HCT116 (cell line): Measurements from ENCODE around the gene SEC16A. TPM values are rescaled to one million over a fixed set of nuclear protein-coding genes. Genes with fewer than 3 reads are reported as not detected.

ENCODE experiments used
- ATAC-seq: fragments of 200-7000 bp; cut with Tn5 transposase; 2 replicates; pipeline ENCODE4 v1.9.1; 2020; ENCODE audit warnings: mild to moderate bottlenecking, moderate library complexity
- BruUV-seq: library from RNA; stranded (reverse); fragments of 400-500 nt; replicated peaks from 2 replicates; lab custom pipeline; 2021; lab: Mats Ljungman, UMichigan
- CTCF ChIA-PET: fragments of 300-600 bp; sonication (Branson Sonifier 250); formaldehyde crosslinking; loops from one replicate; lab custom pipeline; 2021; ENCODE audit warnings: antibody characterized with exemption; lab: Charles Lee
- POLR2A ChIA-PET: fragments of 300-600, 350-600 bp; sonication (Branson Sonifier 250); formaldehyde crosslinking; loops from one replicate; lab custom pipeline; 2021; ENCODE audit warnings: antibody characterized with exemption; lab: Charles Lee
- RAD21 ChIA-PET, 2 experiments: fragments of 300-600 bp; sonication (Branson Sonifier 250); formaldehyde crosslinking; loops; one replicate each; lab custom pipeline; 2023; ENCODE audit warnings: low total read pairs in 2 of 2; ENCODE audit not compliant: uncharacterized antibody in 2 of 2, unreplicated experiment in 2 of 2, low non-redundant PET in 1 of 2; lab: Charles Lee
- DNase-seq: peaks from one replicate; pipeline ENCODE4 v3.0.0-alpha.2; 2010; ENCODE audit warnings: low read depth, low spot score
- H2AFZ ChIP-seq: fragments of 200-600 bp; shearing (Covaris generic), sonication (generic); 2 replicates; pipeline ENCODE4 v1.6.1; 2017; ENCODE audit warnings: low read depth, mixed run types, mixed read lengths, antibody characterized with exemption, low read length; ENCODE audit not compliant: poor library complexity, severe bottlenecking
- H3K27ac ChIP-seq: 2 replicates; pipeline ENCODE4 v1.5.1; 2012; ENCODE audit warnings: low read depth, low read length
- H3K27me3 ChIP-seq: fragments of 200-600 bp; sonication (generic); 2 replicates; pipeline ENCODE4 v1.6.1; 2016; ENCODE audit warnings: mixed run types, low read length, mixed read lengths; ENCODE audit not compliant: insufficient read depth
- H3K36me3 ChIP-seq, 2 experiments: fragments of 200-500 bp in 1 of 2; fragments of 200-600 bp in 1 of 2; sonication (Bioruptor generic) in 1 of 2; sonication (generic) in 1 of 2; 2 replicates each; pipeline versions ENCODE4 v1.5.1 to v1.6.1; 2014 to 2016; ENCODE audit warnings: low read length in 2 of 2, inconsistent platforms in 1 of 2, mixed read lengths in 1 of 2, mixed run types in 1 of 2; ENCODE audit not compliant: insufficient read depth in 2 of 2, control insufficient read depth in 1 of 2
- H3K4me1 ChIP-seq, 2 experiments: fragments of 200-600 bp in 1 of 2; sonication (generic) in 1 of 2; 2 replicates each; pipeline versions ENCODE4 v1.5.1 to v1.6.1; 2012 to 2017; ENCODE audit warnings: low read length in 2 of 2, inconsistent platforms in 1 of 2, mild to moderate bottlenecking in 1 of 2, mixed read lengths in 1 of 2, mixed run types in 1 of 2, moderate library complexity in 1 of 2; ENCODE audit not compliant: insufficient read depth in 2 of 2, control insufficient read depth in 1 of 2
- H3K4me2 ChIP-seq: fragments of 200-600 bp; sonication (generic); 2 replicates; pipeline ENCODE4 v1.6.1; 2017; ENCODE audit warnings: mixed run types, low read length, mixed read lengths
- H3K4me3 ChIP-seq, 2 experiments: fragments of 200-600 bp in 1 of 2; sonication (generic) in 1 of 2; replicated peaks in 1 of 2; 2 replicates each; pipeline ENCODE4 v1.5.1; 2011 to 2016; ENCODE audit warnings: low read length in 2 of 2, control low read depth in 1 of 2, low read depth in 1 of 2, mild to moderate bottlenecking in 1 of 2, mixed read lengths in 1 of 2, mixed run types in 1 of 2
- H3K79me2 ChIP-seq: fragments of 200-600 bp; sonication (generic); 2 replicates; pipeline ENCODE4 v1.6.1; 2017; ENCODE audit warnings: mild to moderate bottlenecking, mixed run types, low read length, moderate library complexity, mixed read lengths; ENCODE audit not compliant: insufficient read depth
- H3K9ac ChIP-seq: fragments of 200-600 bp; sonication (generic); 2 replicates; pipeline ENCODE4 v1.6.1; 2016; ENCODE audit warnings: low read length, mixed read lengths
- H3K9me2 ChIP-seq: fragments of 200-600 bp; sonication (generic), shearing (Covaris generic); 2 replicates; pipeline ENCODE4 v1.6.1; 2017; ENCODE audit warnings: mixed run types, mild to moderate bottlenecking, moderate library complexity; ENCODE audit not compliant: insufficient read depth
- H3K9me3 ChIP-seq, 2 experiments: fragments of 200-500 bp in 1 of 2; fragments of 200-600 bp in 1 of 2; sonication (Bioruptor generic) in 1 of 2; sonication (generic) in 1 of 2; 2 replicates each; pipeline ENCODE4 v1.6.1; 2014 to 2017; ENCODE audit warnings: low read length in 2 of 2, mixed read lengths in 2 of 2, inconsistent platforms in 1 of 2, low read depth in 1 of 2, mild to moderate bottlenecking in 1 of 2, mixed run types in 1 of 2, moderate library complexity in 1 of 2; ENCODE audit not compliant: control insufficient read depth in 1 of 2, insufficient read depth in 1 of 2
- H4K20me1 ChIP-seq: fragments of 200-600 bp; sonication (generic), shearing (Covaris generic); 2 replicates; pipeline ENCODE4 v1.6.1; 2017; ENCODE audit warnings: mixed run types, mild to moderate bottlenecking, moderate library complexity; ENCODE audit not compliant: insufficient read depth
- CBX3 ChIP-seq: IDR thresholded peaks from 2 replicates; pipeline ENCODE4 v1.6.1; 2012; ENCODE audit warnings: low read depth
- CEBPB ChIP-seq: IDR thresholded peaks from 2 replicates; pipeline ENCODE4 v1.6.1; 2012; ENCODE audit warnings: low read depth
- CTCF ChIP-seq, 3 experiments: fragments of 200-600 bp in 1 of 3; sonication (generic) in 1 of 3; IDR thresholded peaks in 2 of 3; conservative IDR thresholded peaks in 1 of 3; 2 replicates each; pipeline ENCODE4 v1.5.1; 2012 to 2017; ENCODE audit warnings: low read depth in 2 of 3, low read length in 2 of 3, antibody characterized with exemption in 1 of 3, borderline replicate concordance in 1 of 3, control low read depth in 1 of 3, mild to moderate bottlenecking in 1 of 3, mixed read lengths in 1 of 3, mixed run types in 1 of 3, moderate library complexity in 1 of 3; ENCODE audit not compliant: insufficient read depth in 1 of 3
- ELF1 ChIP-seq: IDR thresholded peaks from 2 replicates; pipeline ENCODE4 v1.6.1; 2012; ENCODE audit warnings: low read depth, borderline replicate concordance
- EZH2phosphoT487 ChIP-seq: fragments of 200-600 bp; IDR thresholded peaks from 2 replicates; pipeline ENCODE4 v1.6.1; 2018; ENCODE audit warnings: antibody characterized with exemption, borderline replicate concordance
- JUND ChIP-seq: IDR thresholded peaks from 2 replicates; pipeline ENCODE4 v1.6.1; 2012
- MAX ChIP-seq: IDR thresholded peaks from 2 replicates; pipeline ENCODE4 v1.6.1; 2012
- POLR2A ChIP-seq: IDR thresholded peaks from 2 replicates; pipeline ENCODE4 v1.7.0; 2011; ENCODE audit warnings: borderline replicate concordance; ENCODE audit not compliant: insufficient read depth, insufficient read length; ENCODE audit errors: extremely low read depth
- RAD21 ChIP-seq: IDR thresholded peaks from 2 replicates; pipeline ENCODE4 v1.6.1; 2012; ENCODE audit warnings: low read depth, mild to moderate bottlenecking
- REST ChIP-seq: IDR thresholded peaks from 2 replicates; pipeline ENCODE4 v1.6.1; 2012; ENCODE audit warnings: low read depth
- SIN3A ChIP-seq: IDR thresholded peaks from 2 replicates; pipeline ENCODE4 v1.6.1; 2012; ENCODE audit warnings: low read depth
- TCF7L2 ChIP-seq: IDR thresholded peaks from 2 replicates; pipeline ENCODE4 v1.7.0; 2011; ENCODE audit warnings: borderline replicate concordance, inconsistent platforms; ENCODE audit not compliant: insufficient read depth, insufficient read length; ENCODE audit errors: extremely low read depth
- ZFX ChIP-seq: fragments of 450-650 bp; IDR thresholded peaks from 2 replicates; pipeline ENCODE4 v1.6.1; 2017
- ZNF274 ChIP-seq: fragments of 200-500 bp; sonication (Bioruptor generic); IDR thresholded peaks from 2 replicates; pipeline ENCODE4 v1.6.1; 2014; ENCODE audit warnings: mild to moderate bottlenecking, low read depth, low read length, inconsistent platforms
- intact Hi-C: fragments of 100-400 bp; cut with micrococcal nuclease; formaldehyde crosslinking; loops from 2 replicates; pipeline ENCODE4 v1.10.0; 2022
- total RNA-seq: library from RNA; stranded (reverse); gene quantifications from one replicate; pipeline ENCODE4 v1.2.1, GENCODE V29; 2021; ENCODE audit not compliant: unreplicated experiment

Gene SEC16A
- total RNA-seq, 1 experiment from 2014 or later = 49.8 TPM

GRCh38 chr9:136501686-136502085, 18.8 kb upstream of the SEC16A start:
- no peak overlapping the region for H3K27ac ChIP-seq
- no peak overlapping the region for H2AFZ ChIP-seq
- no peaks in the 10 kb centered on the region for H3K27me3 ChIP-seq
- no peaks in the 10 kb centered on the region for H3K9me3 ChIP-seq
- H3K9ac ChIP-seq = no peak overlapping the region
- peaks cover 9 to 13% of the 10 kb centered on the region in 2 experiments; a peak in 3 of 4 replicates for H3K36me3 ChIP-seq
- H3K79me2 ChIP-seq = no peaks in the 10 kb centered on the region
- no peak for TF ChIP-seq TCF7L2
- intact Hi-C loops = no loop called here
- RAD21 ChIA-PET = no interaction called here
- POLR2A ChIA-PET = no interaction called here
- H3K9me2 ChIP-seq = no peaks in the 10 kb centered on the region
- ATAC-seq (no peak), DNase-seq (no peak)
- H3K4me3 ChIP-seq = no peak overlapping the region
- no peaks in the 10 kb centered on the region for H3K4me1 ChIP-seq
- BruUV-seq = no TSS peak
- H3K4me2 ChIP-seq = no peak overlapping the region
- CTCF ChIA-PET = no interaction called here
- H4K20me1 ChIP-seq = no peaks in the 10 kb centered on the region

GRCh38 chr9:136499935-136500910, 17.4 kb upstream of the SEC16A start:
- no TSS peak for BruUV-seq
- ChIA-PET CTCF (no interaction called here), RAD21 (no interaction called here), POLR2A (no interaction called here)
- intact Hi-C loops = no loop called here
- Histone ChIP-seq H3K4me1 (no peaks in the 10 kb centered on the region), H3K4me2 (no peak overlapping the region), H3K9me3 (no peaks in the 10 kb centered on the region), H2AFZ (no peak overlapping the region), H3K9ac (no peak overlapping the region), H3K27ac (no peak overlapping the region), H3K36me3 (peaks cover 10 to 14% of the 10 kb centered on the region in 2 experiments; a peak in 3 of 4 replicates), H3K79me2 (no peaks in the 10 kb centered on the region), H3K9me2 (no peaks in the 10 kb centered on the region), H4K20me1 (no peaks in the 10 kb centered on the region), H3K27me3 (no peaks in the 10 kb centered on the region), H3K4me3 (no peak overlapping the region)
- ATAC-seq (no peak), DNase-seq (no peak)
- TF ChIP-seq RAD21 (no peak), EZH2phosphoT487 (no peak), MAX (no peak), JUND (no peak), SIN3A (no peak), CEBPB (no peak), ZNF274 (no peak), TCF7L2 (no peak), CBX3 (no peak), REST (no peak), ELF1 (no peak), POLR2A (no peak), ZFX (no peak), CTCF (IDR thresholded peaks at IDR 0.05 in 2 of 3, conservative IDR thresholded peaks at IDR 0.05 in 1 of 3; ENCODE audit: borderline replicate concordance in 1 of 3, insufficient read depth in 1 of 3, low read depth in 2 of 3, low read length in 2 of 3) (no peak)
